Hippocampal formation (tissue), 2 donors: ENCODE measurements around the gene RPS2.

ENCODE experiments used
- DNase-seq, 2 donors: peaks; one replicate each; lab custom pipeline; 2025; lab: John Stamatoyannopoulos, UW

Gene RPS2

GRCh38 chr16:1981398-1981836, 16.8 kb upstream of the RPS2 start, which contains the start of gene NOXO1:
NOXO1 (minus strand) TSS chr16:1981469; CDS start chr16:1981179, 290 bp downstream.
- no peak for DNase-seq

DNA sequence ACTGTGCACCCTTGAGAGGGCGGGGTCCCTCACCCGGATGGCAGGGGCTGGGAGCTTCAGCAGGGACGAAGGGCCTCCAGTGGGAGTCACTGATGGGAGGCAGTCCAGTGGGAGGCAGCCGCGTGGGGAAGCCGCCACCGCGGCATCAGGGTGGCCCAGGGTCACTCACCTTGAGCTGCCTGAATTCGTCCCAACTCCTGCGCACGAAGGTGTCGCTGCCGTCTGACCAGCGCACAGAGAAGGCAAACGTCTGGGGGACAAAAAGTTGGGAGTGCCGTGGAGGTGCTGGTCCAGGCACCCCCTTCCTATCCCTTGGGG, 16.1 kb upstream of the RPS2 start:
- DNase-seq, result no peak

GRCh38 chr16:1980030-1980769, 15.6 kb upstream of the RPS2 start:
- no peak for DNase-seq

DNA sequence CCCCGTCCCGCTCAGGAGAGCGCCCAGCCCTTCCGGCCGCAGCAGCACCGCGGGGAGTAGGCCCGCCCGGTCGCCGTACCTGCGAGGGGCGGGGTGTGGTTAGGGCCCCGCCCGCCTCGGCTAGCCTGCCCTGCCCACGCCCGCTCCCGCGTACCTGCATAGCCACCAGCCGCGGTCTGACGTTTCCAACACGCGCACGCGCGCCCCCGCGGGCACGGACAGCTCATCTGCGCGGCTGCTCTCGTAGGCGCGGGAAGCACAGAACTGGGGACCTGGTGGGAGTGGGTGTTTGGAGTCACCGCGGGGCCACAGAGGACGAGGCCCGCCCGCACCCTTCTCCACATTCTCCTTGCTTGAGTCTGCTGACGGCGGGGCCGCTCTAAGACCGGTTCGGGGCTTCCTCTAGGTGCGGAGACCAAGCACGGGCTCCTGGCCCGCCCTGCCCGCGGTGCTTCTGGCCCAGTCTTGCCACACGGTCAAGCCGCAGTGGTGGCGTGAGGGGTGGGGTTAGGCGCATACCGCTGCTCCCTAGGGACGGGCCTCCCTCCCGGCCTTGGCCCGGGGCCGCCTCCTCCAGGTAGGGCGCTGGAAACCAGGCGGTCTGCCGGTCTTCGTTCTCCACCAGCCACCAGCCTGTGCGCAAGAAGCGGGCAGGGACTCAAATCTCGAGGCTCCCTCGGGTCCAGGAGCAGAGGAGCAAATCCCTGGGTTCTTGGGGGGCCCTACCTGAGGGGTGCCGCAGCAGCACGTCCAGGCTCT, 14.8 kb upstream of the RPS2 start:
- DNase-seq, result no peak

DNA sequence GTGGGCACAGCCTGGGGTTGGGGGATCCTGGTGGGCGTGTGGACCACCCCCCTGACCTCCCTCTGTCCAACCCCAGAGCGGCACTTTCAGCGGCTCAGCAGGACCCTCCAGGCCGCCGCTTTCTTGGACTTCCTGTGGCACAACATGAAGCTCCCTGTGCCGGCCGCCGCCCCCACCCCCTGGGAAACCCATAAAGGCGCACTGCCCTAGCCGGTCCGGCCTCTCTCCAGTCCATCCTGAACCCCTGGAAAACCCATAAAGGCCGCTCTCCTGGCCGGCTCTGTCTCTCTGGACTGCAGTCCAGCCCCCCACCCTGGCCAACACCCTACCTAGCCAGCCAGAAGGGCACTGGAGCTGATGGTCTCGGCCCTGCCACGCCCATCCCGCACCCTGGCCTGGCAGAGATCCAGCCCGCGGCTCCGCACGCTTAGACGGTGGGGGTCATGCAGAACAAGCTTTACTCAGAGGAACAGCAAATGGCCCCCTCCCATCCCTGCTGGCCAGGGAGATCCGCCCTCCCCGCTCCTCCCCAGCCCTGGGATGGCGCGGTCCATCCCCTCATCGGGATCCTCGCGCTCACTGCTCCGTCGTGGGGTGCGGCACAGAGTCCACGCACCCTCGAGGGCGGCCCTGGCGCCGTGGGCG, 14.0 kb upstream of the RPS2 start:
- DNase-seq, result no peak

- DNase-seq, result no peak
Measured at GRCh38 chr16:1977875-1978268, 13.2 kb upstream of the RPS2 start.

DNA sequence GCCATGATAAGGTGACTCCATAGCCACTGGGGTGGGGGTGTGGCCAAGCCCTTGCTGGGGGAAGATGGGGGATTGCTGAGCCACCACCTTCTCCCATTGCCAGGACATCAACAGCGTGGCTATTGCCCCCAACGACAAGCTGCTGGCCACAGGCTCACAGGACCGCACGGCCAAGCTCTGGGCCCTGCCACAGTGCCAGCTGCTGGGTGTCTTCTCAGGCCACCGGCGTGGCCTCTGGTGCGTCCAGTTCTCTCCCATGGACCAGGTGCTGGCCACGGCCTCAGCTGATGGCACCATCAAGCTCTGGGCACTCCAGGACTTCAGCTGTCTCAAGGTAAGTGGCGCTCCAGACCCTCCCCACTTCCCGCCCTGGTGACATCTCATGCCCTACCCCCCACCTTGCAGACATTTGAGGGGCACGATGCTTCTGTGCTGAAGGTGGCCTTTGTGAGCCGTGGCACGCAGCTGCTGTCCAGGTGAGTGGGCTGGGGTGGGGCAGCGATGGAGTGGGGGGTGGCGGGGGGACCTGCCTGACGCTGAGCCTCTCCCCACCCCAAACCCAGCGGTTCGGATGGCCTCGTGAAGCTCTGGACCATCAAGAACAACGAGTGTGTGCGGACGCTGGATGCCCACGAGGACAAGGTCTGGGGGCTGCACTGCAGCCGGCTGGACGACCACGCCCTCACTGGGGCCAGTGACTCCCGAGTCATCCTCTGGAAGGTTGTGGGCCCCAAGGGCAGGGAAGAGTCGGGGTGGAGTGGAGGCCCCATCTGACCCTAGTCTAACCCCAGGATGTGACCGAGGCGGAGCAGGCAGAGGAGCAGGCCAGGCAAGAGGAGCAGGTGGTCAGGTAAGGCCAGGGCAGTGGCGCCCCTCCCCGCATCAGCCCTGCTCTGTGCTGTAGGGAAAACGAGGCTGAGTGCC, 12.6 kb upstream of the RPS2 start:
- no peak for DNase-seq

GRCh38 chr16:1976216-1976520, 11.5 kb upstream of the RPS2 start:
- no peak for DNase-seq

- DNase-seq, result no peak
Measured at GRCh38 chr16:1975432-1976215, 11.0 kb upstream of the RPS2 start.

DNA sequence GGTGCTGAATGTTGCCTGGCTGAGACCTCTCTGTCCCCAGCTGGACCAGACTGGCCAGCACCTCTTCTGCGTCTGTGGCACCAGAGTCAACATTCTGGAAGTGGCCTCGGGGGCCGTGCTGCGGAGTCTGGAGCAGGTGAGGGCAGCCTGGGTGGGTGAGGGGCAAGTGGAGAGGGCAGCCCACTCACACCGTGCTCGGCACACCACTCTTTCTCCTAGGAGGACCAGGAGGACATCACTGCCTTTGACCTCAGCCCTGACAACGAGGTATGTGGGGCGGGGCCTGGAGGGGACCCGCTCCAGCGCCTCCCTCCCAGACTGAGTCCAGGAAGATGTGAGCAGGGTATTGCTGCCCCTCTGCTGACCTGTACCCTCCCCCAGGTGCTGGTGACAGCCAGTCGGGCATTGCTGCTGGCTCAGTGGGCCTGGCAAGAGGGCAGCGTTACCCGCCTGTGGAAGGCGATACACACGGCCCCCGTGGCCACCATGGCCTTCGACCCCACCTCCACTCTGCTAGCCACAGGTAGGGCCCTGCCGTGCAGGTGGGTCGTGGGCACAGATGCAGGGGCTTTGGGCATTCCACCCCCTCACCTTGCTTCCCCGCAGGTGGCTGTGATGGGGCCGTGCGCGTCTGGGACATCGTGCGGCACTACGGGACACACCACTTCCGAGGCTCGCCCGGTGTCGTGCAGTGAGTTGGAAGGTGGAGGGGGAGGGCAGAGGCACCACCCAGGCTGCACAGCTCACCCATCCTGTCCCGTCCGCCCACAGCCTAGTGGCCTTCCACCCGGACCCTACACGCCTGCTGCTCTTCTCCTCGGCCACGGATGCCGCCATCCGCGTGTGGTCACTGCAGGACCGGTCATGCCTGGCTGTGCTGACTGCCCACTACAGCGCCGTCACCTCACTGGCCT, 9.8 kb upstream of the RPS2 start:
- no peak for DNase-seq

- no peak for DNase-seq
Measured at GRCh38 chr16:1973461-1974156, 9.0 kb upstream of the RPS2 start.

DNA sequence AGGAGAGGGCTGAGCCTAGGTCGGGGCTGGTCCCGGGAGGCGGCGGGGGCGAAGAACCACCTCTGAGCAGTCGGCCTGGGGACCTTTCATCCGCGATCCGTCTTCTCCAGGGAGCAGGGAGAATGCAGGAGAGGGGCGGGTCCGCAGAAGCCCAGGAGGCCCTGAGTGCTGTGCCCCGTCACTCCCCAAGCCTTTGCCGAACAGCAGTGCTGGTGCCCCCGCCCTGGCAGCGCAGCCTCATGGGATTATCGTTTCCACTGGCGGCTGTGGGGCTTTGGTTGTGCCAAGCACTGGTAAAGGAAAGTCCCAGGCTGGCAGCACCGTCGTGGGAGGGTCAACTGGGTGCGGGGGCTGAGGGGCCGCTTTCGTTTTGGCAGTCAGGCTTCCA, 7.9 kb upstream of the RPS2 start:
- no peak for DNase-seq

DNA sequence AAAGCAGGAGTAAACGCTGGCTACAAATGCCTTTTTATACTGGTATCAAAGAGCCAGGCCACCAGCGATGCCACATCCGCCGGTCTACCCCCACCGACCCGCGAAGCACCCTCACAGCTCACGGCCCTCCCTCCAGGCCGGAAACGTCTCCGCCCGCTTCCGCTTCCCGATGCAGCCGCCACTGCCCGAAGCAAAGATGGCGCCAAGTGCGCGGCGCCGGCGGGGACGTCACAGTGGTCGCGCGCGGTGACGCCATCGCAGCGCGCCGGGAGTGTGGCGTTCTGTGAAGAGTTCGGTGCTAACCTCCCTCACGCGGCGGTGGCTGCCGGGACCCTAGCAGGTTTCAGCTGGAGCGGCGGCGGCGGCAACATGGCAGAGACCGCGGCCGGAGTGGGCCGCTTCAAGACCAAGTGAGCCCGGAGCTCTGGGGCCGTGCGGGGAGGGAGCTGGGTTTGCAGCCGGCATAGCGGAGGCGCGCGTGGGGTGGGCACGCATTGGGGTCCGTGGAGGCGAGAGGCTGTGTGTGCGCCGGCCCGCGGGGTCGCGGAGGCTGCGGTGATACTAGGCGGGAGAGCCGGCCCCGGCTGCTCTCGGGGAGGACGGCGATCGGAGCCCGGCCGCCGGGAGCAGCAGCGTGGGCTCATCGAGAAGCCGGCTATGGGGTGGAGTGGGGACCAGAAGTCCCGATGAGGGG, 7.3 kb upstream of the RPS2 start, which contains the start of gene TBL3:
TBL3 (plus strand) TSS at position 258 of the 694 bp plus-strand sequence; CDS start at position 370, 112 bp downstream.
- DNase-seq, result peak; percentile 86 to 94

GRCh38 chr16:1968146-1968953, 3.7 kb upstream of the RPS2 start:
- no peak for DNase-seq

DNA sequence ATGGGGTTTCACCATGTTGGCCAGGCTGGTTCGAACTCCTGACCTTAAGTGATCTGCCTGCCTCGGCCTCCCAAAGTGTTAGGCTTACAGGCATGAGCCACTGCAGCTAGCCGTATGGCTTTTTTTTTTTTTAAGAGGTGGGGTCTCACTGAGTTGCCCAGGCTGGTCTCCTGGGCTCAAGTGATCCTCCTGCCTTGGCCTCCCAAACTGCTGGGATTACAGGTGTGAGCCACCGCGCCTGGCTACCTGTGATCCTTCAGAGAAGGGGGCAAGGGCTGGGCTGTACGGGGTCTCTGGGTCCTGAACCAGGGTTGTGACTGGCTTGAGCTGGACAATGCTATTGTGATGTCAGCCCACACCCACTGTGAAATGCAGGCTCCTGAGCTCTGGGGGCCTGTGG, 1.8 kb upstream of the RPS2 start, which contains the start of gene RNF151:
RNF151 (plus strand) TSS at position 397 of the 400 bp plus-strand sequence. CDS start 26 bp downstream, outside the sequence.
- no peak for DNase-seq

- DNase-seq, result no peak
Measured at GRCh38 chr16:1965396-1966001, 873 bp upstream of the RPS2 start.

DNA sequence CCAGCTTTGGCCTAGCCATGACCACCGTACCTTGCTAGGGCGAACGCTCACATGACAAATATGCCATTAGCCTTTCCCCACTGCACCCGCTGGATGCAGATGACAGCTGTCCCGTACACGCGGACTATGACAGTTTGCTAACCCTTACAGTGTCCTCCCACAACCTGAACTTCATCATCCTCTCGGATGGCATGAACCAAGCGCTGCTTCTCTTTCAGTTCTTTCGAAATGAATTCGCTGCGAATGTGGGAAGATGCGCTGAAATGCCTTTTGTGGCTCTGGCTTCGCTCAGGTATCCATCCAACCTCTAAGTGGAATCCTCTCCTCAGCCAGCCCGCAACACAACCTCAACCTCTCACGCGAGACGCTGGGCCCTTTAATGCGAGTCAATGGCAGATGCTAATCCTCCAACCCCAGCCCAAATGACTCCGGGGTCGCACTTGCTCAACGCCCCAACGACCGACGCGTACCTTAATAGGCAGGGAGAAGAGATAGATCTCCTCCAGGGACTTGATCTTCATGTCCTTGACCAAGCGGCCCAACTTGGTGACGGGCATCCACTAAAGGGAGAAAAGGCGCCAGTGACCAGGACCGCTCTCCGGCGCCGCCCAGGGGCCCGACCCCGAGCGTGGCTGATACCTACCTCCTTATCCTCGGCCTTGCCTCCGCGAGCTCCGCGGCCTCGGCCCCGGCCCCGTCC, 670 bp downstream of the RPS2 start:
- DNase-seq, result no peak
